Upper lobe of left lung (tissue), 6 donors: Measurements from ENCODE around the gene DNER. TPM values are rescaled to one million over a fixed set of nuclear protein-coding genes. Genes with fewer than 3 reads are reported as not detected.

ENCODE experiments used
- ATAC-seq, 2 donors: fragments of 200-7000 bp; cut with Tn5 transposase; one replicate each; pipeline ENCODE4 v1.9.1; 2022; ENCODE audit warnings: mild to moderate bottlenecking in 2 of 2, moderate library complexity in 2 of 2; ENCODE audit not compliant: low FRiP score in 2 of 2
- DNase-seq, 2 donors: peaks; one replicate each; pipeline ENCODE4 v3.0.0-alpha.2; 2019 to 2020
- H3K27ac ChIP-seq, 4 donors: fragments of 200-600 bp; sonication (generic); one replicate each; pipeline ENCODE4 v1.5.1; 2016 to 2019
- H3K27me3 ChIP-seq, 4 donors: fragments of 200-600 bp; sonication (generic); one replicate each; pipeline ENCODE4 v1.5.1; 2017 to 2019
- H3K36me3 ChIP-seq, 4 donors: fragments of 200-600 bp; sonication (generic); one replicate each; pipeline ENCODE4 v1.5.1; 2016 to 2019
- H3K4me1 ChIP-seq, 4 donors: fragments of 200-600 bp; sonication (generic); one replicate each; pipeline ENCODE4 v1.5.1; 2018 to 2019
- H3K4me3 ChIP-seq, 4 donors: fragments of 200-600 bp; sonication (generic); one replicate each; pipeline ENCODE4 v1.5.1; 2017 to 2019; ENCODE audit warnings: mild to moderate bottlenecking in 2 of 4, moderate library complexity in 1 of 4
- H3K9me3 ChIP-seq, 4 donors: fragments of 200-600 bp; sonication (generic); one replicate each; pipeline ENCODE4 v1.5.1; 2018 to 2019
- CTCF ChIP-seq, 6 experiments: fragments of 450-650 bp in 4 of 6; fragments of 200-600 bp in 2 of 6; sonication (generic) in 2 of 6; IDR thresholded peaks; one replicate each; pipeline ENCODE4 v1.5.1; 2016 to 2019; ENCODE audit warnings: antibody characterized with exemption in 6 of 6
- EP300 ChIP-seq, 4 donors: sonication (generic); formaldehyde crosslinking; IDR thresholded peaks; one replicate each; pipeline ENCODE4 v1.5.1; 2017; ENCODE audit warnings: antibody characterized with exemption in 4 of 4, control low read depth in 2 of 4
- POLR2A ChIP-seq, 4 donors: fragments of 450-650 bp; IDR thresholded peaks; one replicate each; pipeline ENCODE4 v1.5.1; 2016 to 2017; ENCODE audit warnings: antibody characterized with exemption in 4 of 4, mild to moderate bottlenecking in 2 of 4
- POLR2AphosphoS5 ChIP-seq, 2 donors: sonication (generic); formaldehyde crosslinking; IDR thresholded peaks; one replicate each; pipeline ENCODE4 v1.5.1; 2017; ENCODE audit warnings: antibody characterized with exemption in 2 of 2
- WGBS, 2 donors: methylation state at CpG; one replicate each; pipeline ENCODE4 v1.1.5; 2017 to 2018; 5-methylcytosine and 5-hydroxymethylcytosine counted together
- total RNA-seq, 6 donors: library from RNA; depleted of rRNA in 4 of 6; stranded (reverse); fragments of >200 nt in 4 of 6; gene quantifications; one replicate each; pipeline versions ENCODE4 v1.1.0 to v1.2.1, GENCODE V29; 2016 to 2021
- donor health status: DM: no; HTN: no; CAD: no; lungs with moderate emphysema.
- donor health status: DM: no; HTN: yes; CAD: no; lungs with severe emphysema.

DNER gene
- total RNA-seq, 6 donors from 2014 or later = 0.31 to 2.1 (median 0.98) TPM

GRCh38 chr2:229650059-229650458 lies 64.3 kb downstream of the DNER start:
- Histone ChIP-seq H3K9me3 (no peaks in the 10 kb centered on the region), H3K27me3 (no peaks in the 10 kb centered on the region), H3K36me3 (no peaks in the 10 kb centered on the region), H3K4me3 (no peak overlapping the region), H3K27ac (no peak overlapping the region), H3K4me1 (no peaks in the 10 kb centered on the region)
- no peak for TF ChIP-seq POLR2A (IDR thresholded peaks at IDR 0.05)
- DNase-seq = no peak
- 86 to 90% methylated on average over 5 of the region's 5 CpGs for WGBS, 2 donors
- ATAC-seq = no peak

- Histone ChIP-seq H3K27ac (no peak overlapping the region), H3K9me3 (no peaks in the 10 kb centered on the region), H3K27me3 (no peaks in the 10 kb centered on the region), H3K36me3 (no peaks in the 10 kb centered on the region), H3K4me1 (no peaks in the 10 kb centered on the region), H3K4me3 (no peak overlapping the region)
- no peak for TF ChIP-seq EP300 (IDR thresholded peaks at IDR 0.05)
- no peak for TF ChIP-seq POLR2A (IDR thresholded peaks at IDR 0.05)
- no peak for TF ChIP-seq POLR2AphosphoS5 (IDR thresholded peaks at IDR 0.05)
- TF ChIP-seq CTCF (IDR thresholded peaks at IDR 0.05) = no peak
- 69 to 74% methylated on average over 4 of the region's 4 CpGs for WGBS, 2 donors
- DNase-seq (no peak), ATAC-seq (no peak)
These were observed 68.1 kb downstream of the DNER start for GRCh38 chr2:229646186-229646723.

GRCh38 chr2:229642371-229642770 lies 72.0 kb downstream of the DNER start:
- 72 to 74% methylated on average over 3 of the region's 3 CpGs for WGBS, 2 donors
- H3K27me3 ChIP-seq = no peaks in the 10 kb centered on the region
- H3K4me3 ChIP-seq = no peak overlapping the region
- peak in 1 of 2 donors; percentile 42 for DNase-seq
- TF ChIP-seq POLR2AphosphoS5 (IDR thresholded peaks at IDR 0.05) (no peak), EP300 (IDR thresholded peaks at IDR 0.05) (no peak), POLR2A (IDR thresholded peaks at IDR 0.05) (no peak), CTCF (IDR thresholded peaks at IDR 0.05) (no peak)
- ATAC-seq = no peak
- no peak overlapping the region for H3K27ac ChIP-seq
- H3K9me3 ChIP-seq = no peaks in the 10 kb centered on the region
- H3K36me3 ChIP-seq = no peaks in the 10 kb centered on the region
- no peaks in the 10 kb centered on the region for H3K4me1 ChIP-seq

- DNase-seq = no peak
- 60 to 61% methylated on average over 3 of the region's 3 CpGs for WGBS, 2 donors
- ATAC-seq = no peak
These were observed 72.7 kb downstream of the DNER start for GRCh38 chr2:229641676-229642075.

GRCh38 chr2:229640636-229641035 lies 73.7 kb downstream of the DNER start:
- 90 to 93% methylated on average over 4 of the region's 4 CpGs for WGBS, 2 donors
- Histone ChIP-seq H3K4me3 (no peak overlapping the region), H3K27me3 (no peaks in the 10 kb centered on the region), H3K4me1 (no peaks in the 10 kb centered on the region), H3K9me3 (no peaks in the 10 kb centered on the region), H3K36me3 (no peaks in the 10 kb centered on the region), H3K27ac (no peak overlapping the region)
- DNase-seq (no peak), ATAC-seq (no peak)
- TF ChIP-seq CTCF (IDR thresholded peaks at IDR 0.05) (no peak), POLR2A (IDR thresholded peaks at IDR 0.05) (no peak), EP300 (IDR thresholded peaks at IDR 0.05) (no peak), POLR2AphosphoS5 (IDR thresholded peaks at IDR 0.05) (no peak)

More at GRCh38 chr2:229641676-229642075, 72.7 kb downstream of the DNER start:
- no peak for TF ChIP-seq EP300 (IDR thresholded peaks at IDR 0.05)
- TF ChIP-seq POLR2A (IDR thresholded peaks at IDR 0.05) = no peak
- TF ChIP-seq CTCF (IDR thresholded peaks at IDR 0.05) = no peak
- TF ChIP-seq POLR2AphosphoS5 (IDR thresholded peaks at IDR 0.05) = no peak
- no peak overlapping the region for H3K27ac ChIP-seq
- no peaks in the 10 kb centered on the region for H3K36me3 ChIP-seq
- H3K9me3 ChIP-seq = no peaks in the 10 kb centered on the region
- H3K4me1 ChIP-seq = no peaks in the 10 kb centered on the region
- no peak overlapping the region for H3K4me3 ChIP-seq
- no peaks in the 10 kb centered on the region for H3K27me3 ChIP-seq
